DMS114 treated with DMSO at 0.1 percent for 48 hours (cell line): Measurements from ENCODE around the gene RPL7A.
A peak's percentile ranks its signal among the peaks of the same experiment; 100 is the strongest.

Source experiments
- DNase-seq: peaks from one replicate; lab custom pipeline; 2025; ENCODE audit not compliant: unreplicated experiment; lab: John Stamatoyannopoulos, UW

Gene RPL7A

DNA sequence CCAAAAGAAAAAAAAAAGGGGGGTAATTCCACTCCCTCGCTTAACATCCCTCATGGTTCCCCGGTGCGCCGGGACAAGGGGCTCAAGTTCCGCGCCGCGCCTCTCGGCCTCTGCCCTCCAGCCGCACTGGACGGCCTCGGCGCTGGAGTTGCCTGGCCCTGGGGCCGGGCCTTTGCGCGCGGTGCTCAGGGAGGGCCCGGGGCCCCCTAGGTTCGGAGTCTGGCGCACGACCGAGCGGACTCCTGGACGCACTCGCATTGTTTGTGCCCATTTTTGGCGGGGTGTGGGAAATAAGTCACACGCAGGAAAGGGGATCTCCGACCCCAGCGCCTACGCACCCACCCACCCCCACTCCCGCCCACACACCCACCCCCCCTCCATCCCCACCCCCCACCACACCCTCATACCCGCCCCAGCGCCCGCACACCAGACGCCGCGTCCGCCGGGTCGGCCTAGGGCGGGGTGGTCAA is 468 bp upstream of the RPL7A start:
- no peak for DNase-seq

- DNase-seq, result no peak
Measured at GRCh38 chr9:133348718-133349573, 928 bp downstream of the RPL7A start.

- no peak for DNase-seq
Measured at GRCh38 chr9:133349965-133350616, 2.1 kb downstream of the RPL7A start.

GRCh38 chr9:133351526-133351907 is 3.5 kb downstream of the RPL7A start:
- DNase-seq, result no peak

- DNase-seq, result peak; percentile 48
Measured at GRCh38 chr9:133351908-133352634, 4.1 kb downstream of the RPL7A start.

- DNase-seq, result no peak
Measured at GRCh38 chr9:133352635-133353340, 4.8 kb downstream of the RPL7A start.

DNA sequence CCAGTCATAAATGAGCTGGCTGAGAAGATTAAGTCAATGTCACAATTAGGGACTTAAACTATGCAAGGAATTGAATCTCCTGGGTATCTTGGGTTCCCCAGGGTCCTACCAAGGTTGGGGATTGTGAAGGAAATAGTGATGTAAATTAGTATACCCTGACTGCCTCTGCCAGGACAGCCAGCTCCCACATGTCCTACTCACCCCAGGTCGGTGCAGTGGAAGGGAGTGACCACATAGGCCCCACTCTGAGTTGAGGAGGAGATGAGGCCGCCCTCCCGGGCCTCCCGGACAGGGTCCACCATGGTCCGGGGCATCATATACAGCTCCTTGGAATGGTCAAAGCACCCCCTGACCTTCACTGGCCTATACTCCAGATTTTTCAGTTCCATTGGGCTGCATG is 5.5 kb downstream of the RPL7A start:
- DNase-seq, result no peak

DNA sequence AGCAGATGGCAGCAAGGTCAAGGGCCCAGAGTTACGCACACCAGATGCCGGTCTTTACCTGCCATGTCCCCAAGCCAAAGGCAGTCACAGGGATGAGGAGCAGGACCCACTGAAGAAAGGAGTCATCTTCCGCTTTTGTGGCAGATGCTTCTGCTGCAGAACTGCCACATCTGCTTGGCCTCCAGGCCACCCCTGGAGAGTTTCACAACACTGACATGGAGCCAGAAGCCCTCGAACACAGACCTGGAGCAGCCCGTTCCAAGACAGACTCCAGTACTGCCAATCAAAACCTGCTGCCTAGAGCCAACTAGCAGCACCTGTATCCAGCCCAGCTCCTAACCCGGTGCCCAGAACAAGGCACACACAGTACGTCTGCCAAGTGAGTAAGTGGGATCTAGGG is 6.7 kb downstream of the RPL7A start:
- DNase-seq, result no peak

DNA sequence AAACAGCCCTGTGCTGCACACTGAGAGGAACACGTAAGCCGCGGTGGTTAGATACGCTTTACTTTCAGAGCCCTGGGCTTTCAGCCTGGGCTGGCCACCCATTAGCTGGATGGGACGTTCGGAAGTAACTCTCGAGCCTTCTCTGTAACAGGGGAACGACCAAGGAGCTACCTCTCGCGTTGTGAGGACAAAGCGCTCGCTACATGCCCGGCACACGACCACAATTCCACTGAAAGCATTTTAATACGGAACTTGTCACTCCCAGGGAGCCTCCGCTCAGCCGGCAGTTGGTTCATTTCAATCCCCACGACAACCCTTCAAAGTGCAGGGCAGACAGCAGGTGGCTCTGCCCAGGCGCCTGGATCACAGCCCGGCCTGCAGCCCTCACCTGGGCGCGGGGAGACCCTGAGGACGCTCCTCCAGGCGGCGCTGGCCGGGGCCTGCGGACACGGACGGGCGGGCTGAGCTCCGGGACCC is 7.9 kb downstream of the RPL7A start:
- DNase-seq, result no peak

- DNase-seq, result peak; percentile 22
Measured at GRCh38 chr9:133356391-133357091, 8.5 kb downstream of the RPL7A start, which contains the start of the genes SURF1 and SURF2. Gene SURF1, minus strand, starts transcription at chr9:133356487. Its CDS starts 34 bp downstream, at chr9:133356453. Gene SURF2, plus strand, starts transcription at chr9:133356550. Its CDS starts 43 bp downstream, at chr9:133356593.

DNA sequence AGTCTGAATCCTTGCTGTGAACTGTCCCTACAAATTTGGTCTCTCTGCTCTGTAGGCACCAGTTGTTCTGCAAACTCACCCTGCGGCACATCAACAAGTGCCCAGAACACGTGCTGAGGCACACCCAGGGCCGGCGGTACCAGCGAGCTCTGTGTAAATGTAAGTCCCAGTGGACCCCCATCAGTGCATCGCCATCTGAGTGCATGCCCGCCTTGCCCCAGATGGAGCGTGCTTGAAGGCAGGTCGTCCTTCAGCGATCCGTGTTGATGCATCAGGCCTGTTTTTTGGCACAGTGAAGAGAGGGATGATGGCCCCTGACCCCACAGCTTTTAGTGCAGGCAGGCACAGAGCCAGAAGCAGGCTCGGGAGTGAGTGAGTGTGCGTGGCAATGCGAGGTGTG is 9.6 kb downstream of the RPL7A start:
- no peak for DNase-seq

DNA sequence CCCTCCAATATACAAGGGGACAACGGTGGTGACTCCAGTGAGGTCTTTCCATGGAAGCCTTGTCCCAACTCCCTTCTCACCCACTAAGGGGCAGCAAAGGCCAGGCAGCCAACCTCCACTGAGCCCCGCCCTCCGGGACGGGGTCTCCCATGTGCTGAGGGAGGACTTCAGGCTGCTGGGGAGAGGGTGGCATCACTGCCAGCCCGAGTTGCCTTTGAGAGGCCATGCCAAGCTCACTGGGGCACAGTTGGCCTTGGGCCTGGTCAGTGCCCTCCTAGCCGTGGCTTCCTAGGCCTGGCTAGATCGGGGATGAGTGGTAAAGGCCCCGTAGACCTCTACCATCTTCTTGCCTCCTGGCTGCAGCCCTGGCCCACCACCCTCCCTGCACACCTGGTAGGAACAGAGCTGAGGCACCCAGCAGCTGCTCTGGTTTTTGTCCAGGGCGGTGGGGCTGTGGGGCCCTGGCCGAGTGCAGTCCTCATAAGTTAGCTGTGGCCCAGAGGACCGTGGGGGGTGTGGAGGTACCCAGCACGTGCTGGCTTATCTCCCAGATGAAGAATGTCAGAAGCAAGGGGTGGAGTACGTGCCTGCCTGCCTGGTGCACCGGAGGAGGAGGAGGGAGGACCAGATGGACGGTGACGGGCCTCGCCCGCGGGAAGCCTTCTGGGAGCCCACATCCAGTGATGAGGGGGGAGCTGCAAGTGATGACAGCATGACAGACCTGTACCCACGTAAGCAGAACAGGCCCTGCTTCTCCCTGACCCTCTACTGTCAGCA is 11.6 kb downstream of the RPL7A start:
- DNase-seq, result no peak

DNA sequence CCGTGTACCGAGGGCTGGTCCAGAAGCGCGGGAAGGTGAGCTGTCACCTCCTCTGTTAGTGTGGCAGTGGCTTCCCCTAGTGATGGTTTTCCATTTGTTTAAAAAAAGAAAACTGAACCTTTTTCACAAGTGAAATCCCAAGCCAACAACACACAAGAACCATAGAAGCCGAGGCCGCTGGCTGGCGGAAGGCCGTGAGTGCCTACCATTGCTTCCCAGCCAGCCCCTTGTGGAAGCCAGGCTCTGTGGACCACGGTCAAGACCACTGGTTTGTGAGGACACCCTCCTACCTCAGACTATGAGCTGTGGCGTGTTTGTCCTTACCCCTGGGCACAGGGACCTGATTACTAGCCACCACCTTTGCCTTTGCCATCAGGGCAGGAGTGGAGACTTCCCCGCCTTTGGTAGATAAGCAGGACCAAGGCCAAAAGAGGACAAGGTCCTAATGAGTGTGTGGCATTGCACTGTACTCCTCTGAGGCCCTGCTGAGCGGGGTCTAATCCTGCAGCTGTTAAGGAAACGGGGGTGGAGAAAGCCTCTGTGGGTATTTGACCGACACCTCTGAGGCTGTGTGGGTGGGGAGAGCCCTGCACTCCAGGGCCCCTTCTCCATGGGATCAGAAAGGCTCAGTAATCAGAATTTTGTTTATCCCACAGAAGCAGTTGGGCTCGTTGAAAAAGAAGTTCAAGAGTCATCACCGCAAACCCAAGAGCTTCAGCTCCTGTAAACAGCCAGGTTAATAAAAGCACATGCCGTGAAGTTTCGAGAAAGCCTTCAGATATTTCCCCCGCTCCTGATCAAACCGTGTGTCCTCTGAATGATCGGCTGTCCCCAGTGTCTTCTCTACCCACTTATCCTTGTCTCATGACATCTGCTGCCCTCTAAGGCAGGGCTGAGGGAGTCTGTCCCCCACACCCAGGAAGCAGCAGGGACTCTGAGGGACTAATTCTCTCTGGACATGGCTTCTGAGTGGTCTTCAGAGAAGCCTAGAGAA is 12.7 kb downstream of the RPL7A start:
- no peak for DNase-seq

GRCh38 chr9:133361507-133362092 is 13.6 kb downstream of the RPL7A start:
- no peak for DNase-seq

DNA sequence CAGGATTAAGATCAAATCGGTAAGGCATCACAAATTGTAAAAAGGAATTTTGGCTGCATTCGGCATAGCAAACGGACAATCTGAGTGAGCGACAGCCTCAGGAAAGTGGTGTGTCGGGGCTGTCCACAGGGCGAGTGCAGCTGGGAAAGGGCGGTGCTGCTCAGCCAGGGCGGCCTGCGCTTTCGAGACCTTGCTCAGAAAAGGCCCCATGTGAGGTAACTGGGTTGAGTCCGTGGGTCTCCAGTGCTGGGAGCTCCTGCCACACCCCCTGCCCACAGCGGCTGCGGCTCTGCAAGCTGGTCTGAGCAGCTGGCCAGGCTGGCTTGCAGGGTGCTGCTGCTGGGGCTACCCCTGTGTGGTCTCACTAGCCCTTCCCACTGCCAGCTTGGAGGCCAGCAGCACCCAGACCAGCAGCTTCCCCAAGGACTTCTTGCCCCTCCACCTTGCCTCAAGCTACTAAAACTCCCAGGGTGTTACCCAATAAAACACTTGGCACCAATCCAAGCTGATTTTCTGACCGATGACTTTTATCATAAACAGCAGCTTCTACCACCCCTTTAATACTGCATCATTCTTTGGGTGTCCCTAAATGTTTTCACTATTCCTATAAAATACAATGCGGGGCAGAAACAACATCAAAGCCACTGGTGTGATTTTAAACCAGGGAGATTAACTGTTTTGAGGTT is 14.5 kb downstream of the RPL7A start:
- no peak for DNase-seq

GRCh38 chr9:133366435-133366834 is 18.4 kb downstream of the RPL7A start:
- no peak for DNase-seq

GRCh38 chr9:133367221-133367620 is 19.2 kb downstream of the RPL7A start:
- DNase-seq, result no peak
